KMS-11 (cell line): ENCODE measurements around the gene ASB4.
A peak's percentile ranks its signal among the peaks of the same experiment; 100 is the strongest.

Experiments
- H2AFZ ChIP-seq: fragments of 200-600 bp; sonication (generic); 2 replicates; pipeline ENCODE4 v1.6.1; 2016; ENCODE audit warnings: antibody characterized with exemption, mixed run types, low read depth
- H3K27ac ChIP-seq: fragments of 200-600 bp; sonication (generic); 2 replicates; pipeline ENCODE4 v1.6.1; 2016; ENCODE audit warnings: mild to moderate bottlenecking, mixed run types
- H3K27me3 ChIP-seq: fragments of 200-600 bp; sonication (generic); 2 replicates; pipeline ENCODE4 v1.6.1; 2017; ENCODE audit warnings: mild to moderate bottlenecking, low read depth, mixed run types, moderate library complexity; ENCODE audit not compliant: insufficient read depth
- H3K36me3 ChIP-seq: fragments of 200-600 bp; sonication (generic); 2 replicates; pipeline ENCODE4 v1.6.1; 2017; ENCODE audit warnings: mild to moderate bottlenecking, mixed run types; ENCODE audit not compliant: insufficient read depth
- H3K4me1 ChIP-seq: fragments of 200-600 bp; sonication (generic); 2 replicates; pipeline ENCODE4 v1.6.1; 2016; ENCODE audit warnings: mild to moderate bottlenecking, low read depth, mixed run types; ENCODE audit not compliant: poor library complexity, severe bottlenecking
- H3K4me2 ChIP-seq: fragments of 200-600 bp; sonication (generic); 2 replicates; pipeline ENCODE4 v1.7.0; 2016; ENCODE audit warnings: mild to moderate bottlenecking, mixed run types
- H3K4me3 ChIP-seq: fragments of 200-600 bp; sonication (generic); IDR thresholded peaks from 2 replicates; pipeline ENCODE4 v1.6.1; 2017; ENCODE audit warnings: low read depth, low read length, mixed read lengths; ENCODE audit not compliant: insufficient read depth
- H3K79me2 ChIP-seq: fragments of 200-600 bp; sonication (generic); 2 replicates; pipeline ENCODE4 v1.6.1; 2016; ENCODE audit warnings: low read depth, mixed run types; ENCODE audit not compliant: insufficient read depth
- H3K9ac ChIP-seq: fragments of 200-600 bp; sonication (generic); 2 replicates; pipeline ENCODE4 v1.6.1; 2016; ENCODE audit warnings: mild to moderate bottlenecking, mixed run types
- H4K20me1 ChIP-seq: fragments of 200-600 bp; sonication (generic); 2 replicates; pipeline ENCODE4 v1.6.1; 2016; ENCODE audit warnings: mild to moderate bottlenecking, mixed run types; ENCODE audit not compliant: insufficient read depth
- TF ChIP-seq, protein P1 (sequence below): fragments of 200-600 bp; sonication (generic); conservative IDR thresholded peaks from 2 replicates; pipeline ENCODE4 v1.6.1; 2017; ENCODE audit warnings: low read depth, mild to moderate bottlenecking, antibody characterized with exemption, low read length, moderate library complexity, mixed read lengths

ASB4 gene

DNA sequence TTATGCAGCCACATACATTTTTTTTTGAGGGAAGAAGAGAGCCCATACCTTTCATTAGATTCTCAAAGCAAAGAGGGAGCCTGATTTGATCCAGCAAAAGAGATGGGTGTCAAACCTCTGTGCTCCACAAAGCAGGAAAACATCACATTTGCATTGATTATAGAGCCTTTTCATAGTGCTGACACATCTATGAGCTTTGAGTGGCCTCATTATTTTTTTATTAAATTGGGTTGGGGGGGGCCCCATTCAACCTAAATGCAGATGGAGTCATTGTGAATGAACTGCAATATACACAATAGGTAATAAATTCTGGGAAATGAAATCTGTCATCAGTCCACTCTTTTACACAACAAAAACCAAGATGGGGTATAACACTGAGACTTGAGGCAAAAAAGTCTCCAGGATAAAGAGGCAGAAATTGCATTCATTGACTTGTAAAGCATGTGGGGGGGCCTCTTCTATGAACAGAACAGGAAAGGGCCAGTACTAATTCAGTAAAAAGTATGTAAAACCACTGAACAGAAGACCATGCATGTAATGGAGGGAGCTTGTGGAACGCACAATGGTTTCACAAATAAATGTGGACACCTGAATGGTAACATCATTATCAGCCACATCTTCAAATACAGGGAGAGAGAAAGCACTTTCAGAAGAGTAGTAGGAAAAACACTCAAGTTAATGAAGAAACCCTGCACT, 17.7 kb upstream of the ASB4 start:
- H4K20me1 ChIP-seq, result no peaks in the 10 kb centered on the region
- H3K27ac ChIP-seq, result no peak overlapping the region
- TF ChIP-seq, protein P1, sequence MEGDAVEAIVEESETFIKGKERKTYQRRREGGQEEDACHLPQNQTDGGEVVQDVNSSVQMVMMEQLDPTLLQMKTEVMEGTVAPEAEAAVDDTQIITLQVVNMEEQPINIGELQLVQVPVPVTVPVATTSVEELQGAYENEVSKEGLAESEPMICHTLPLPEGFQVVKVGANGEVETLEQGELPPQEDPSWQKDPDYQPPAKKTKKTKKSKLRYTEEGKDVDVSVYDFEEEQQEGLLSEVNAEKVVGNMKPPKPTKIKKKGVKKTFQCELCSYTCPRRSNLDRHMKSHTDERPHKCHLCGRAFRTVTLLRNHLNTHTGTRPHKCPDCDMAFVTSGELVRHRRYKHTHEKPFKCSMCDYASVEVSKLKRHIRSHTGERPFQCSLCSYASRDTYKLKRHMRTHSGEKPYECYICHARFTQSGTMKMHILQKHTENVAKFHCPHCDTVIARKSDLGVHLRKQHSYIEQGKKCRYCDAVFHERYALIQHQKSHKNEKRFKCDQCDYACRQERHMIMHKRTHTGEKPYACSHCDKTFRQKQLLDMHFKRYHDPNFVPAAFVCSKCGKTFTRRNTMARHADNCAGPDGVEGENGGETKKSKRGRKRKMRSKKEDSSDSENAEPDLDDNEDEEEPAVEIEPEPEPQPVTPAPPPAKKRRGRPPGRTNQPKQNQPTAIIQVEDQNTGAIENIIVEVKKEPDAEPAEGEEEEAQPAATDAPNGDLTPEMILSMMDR, result no peak
- no peaks in the 10 kb centered on the region for H3K36me3 ChIP-seq
- peaks cover 27% of the 10 kb centered on the region for H3K4me1 ChIP-seq
- no peak overlapping the region for H3K9ac ChIP-seq
- H3K4me2 ChIP-seq, result no peak overlapping the region
- H3K27me3 ChIP-seq, result no peaks in the 10 kb centered on the region
- no peak overlapping the region for H3K4me3 ChIP-seq
- no peak overlapping the region for H2AFZ ChIP-seq
- no peaks in the 10 kb centered on the region for H3K79me2 ChIP-seq

DNA sequence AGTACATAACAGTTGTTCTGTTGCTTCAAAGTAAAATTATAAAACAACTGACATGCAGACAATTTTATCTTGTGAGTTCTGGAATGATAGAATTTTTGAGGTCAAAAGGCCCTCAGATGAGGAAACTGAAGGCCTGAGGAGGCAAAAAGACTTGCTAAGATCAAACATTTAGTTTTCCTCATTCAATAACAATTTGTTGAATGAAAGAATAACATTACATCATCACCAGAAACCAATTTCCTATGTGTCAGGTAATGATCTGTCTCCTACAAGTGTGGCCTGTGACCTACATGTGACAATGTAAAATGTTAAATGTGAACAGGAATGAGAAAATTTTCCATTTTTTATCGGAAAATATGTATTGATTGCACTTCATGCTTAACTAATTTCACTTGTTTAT, 16.6 kb upstream of the ASB4 start:
- Histone ChIP-seq H3K4me2 (no peak overlapping the region), H3K4me3 (no peak overlapping the region), H3K36me3 (no peaks in the 10 kb centered on the region), H4K20me1 (no peaks in the 10 kb centered on the region), H2AFZ (no peak overlapping the region), H3K27ac (no peak overlapping the region), H3K79me2 (no peaks in the 10 kb centered on the region), H3K9ac (no peak overlapping the region), H3K27me3 (no peaks in the 10 kb centered on the region), H3K4me1 (peaks cover 27% of the 10 kb centered on the region)
- TF ChIP-seq, protein P1, result no peak

DNA sequence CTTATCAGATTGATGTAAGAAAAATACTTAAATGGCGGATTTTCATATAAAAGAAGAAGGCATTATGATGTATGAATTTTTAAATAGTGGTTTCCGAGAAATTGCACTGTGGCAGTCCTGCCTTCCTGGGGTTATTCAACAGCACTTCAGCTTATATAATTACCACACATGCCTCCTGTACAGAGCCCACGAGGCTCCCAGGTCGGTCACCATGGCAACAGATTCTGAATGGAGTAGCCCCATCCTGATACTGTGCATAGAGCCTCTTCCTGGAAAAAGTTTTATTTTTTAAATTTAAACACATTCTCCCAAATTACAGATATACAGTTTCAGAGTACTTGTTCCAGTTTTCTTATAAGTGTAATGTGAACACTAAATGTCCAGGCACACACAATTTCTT, 15.9 kb upstream of the ASB4 start:
- H3K36me3 ChIP-seq, result no peaks in the 10 kb centered on the region
- H4K20me1 ChIP-seq, result no peaks in the 10 kb centered on the region
- TF ChIP-seq, protein P1, result no peak
- H3K27ac ChIP-seq, result peak overlapping the region; percentile 53
- no peaks in the 10 kb centered on the region for H3K79me2 ChIP-seq
- H3K4me3 ChIP-seq, result no peak overlapping the region
- H3K27me3 ChIP-seq, result no peaks in the 10 kb centered on the region
- H3K4me2 ChIP-seq, result peak overlapping the region; percentile 88
- peak overlapping the region; percentile 54; the same call in 1 of the 2 replicates for H2AFZ ChIP-seq
- H3K4me1 ChIP-seq, result peaks cover 27% of the 10 kb centered on the region
- peak overlapping the region; percentile 22; the same call in 1 of the 2 replicates for H3K9ac ChIP-seq

DNA sequence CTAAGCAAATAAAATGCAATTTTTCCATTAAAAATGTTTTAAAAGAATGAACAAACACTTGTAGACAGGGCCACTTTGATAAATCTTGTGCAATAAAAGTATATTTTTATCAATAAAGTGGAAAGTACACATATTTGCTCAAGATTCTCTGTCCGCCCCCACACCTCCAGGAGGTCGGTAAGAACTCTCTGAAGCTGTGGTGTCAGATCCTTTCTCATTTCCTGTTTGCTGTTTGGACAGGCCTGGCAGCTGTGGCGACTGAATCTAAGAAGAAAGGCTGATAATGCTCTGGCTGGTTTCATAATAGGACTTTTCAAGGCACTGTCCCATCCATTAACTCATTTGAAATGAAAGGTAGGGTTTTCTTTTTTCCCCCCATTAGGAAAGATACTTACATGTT, 15.3 kb upstream of the ASB4 start:
- no peak overlapping the region for H3K4me3 ChIP-seq
- no peaks in the 10 kb centered on the region for H3K27me3 ChIP-seq
- peak overlapping the region; percentile 54 for H2AFZ ChIP-seq
- peak overlapping the region; percentile 88 for H3K4me2 ChIP-seq
- H3K9ac ChIP-seq, result peak overlapping the region; percentile 22; the same call in 1 of the 2 replicates
- no peaks in the 10 kb centered on the region for H3K79me2 ChIP-seq
- H3K27ac ChIP-seq, result peak overlapping the region; percentile 53
- TF ChIP-seq, protein P1, result no peak
- H3K4me1 ChIP-seq, result peaks cover 27% of the 10 kb centered on the region
- no peaks in the 10 kb centered on the region for H4K20me1 ChIP-seq
- no peaks in the 10 kb centered on the region for H3K36me3 ChIP-seq
